ENCODE results near the gene KCTD1.

Gene KCTD1

DNA sequence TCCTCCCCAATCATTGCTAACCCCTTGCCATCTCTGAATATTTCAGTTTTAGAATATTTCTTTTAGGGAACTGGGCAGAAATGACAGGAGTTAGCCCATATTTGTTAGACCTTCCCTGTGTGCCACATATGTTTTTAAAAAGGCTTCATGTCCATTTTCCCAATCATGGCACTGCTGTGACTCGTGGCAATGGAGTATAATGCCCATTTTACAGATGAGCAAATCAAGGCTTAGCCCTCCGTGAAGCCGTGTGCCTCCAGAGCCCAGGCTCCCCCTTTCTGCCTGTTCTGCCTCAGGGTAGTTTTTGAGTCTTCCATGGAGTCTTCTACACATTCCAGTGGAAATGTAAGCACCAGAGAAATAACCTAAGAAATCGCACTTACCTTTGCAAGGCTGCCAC is 130.1 kb downstream of the KCTD1 start:
- H3K27ac ChIP-seq: no peak overlapping the region
- TF ChIP-seq ZFX (IDR thresholded peaks at IDR 0.05): no peak
- TF ChIP-seq, protein P1, sequence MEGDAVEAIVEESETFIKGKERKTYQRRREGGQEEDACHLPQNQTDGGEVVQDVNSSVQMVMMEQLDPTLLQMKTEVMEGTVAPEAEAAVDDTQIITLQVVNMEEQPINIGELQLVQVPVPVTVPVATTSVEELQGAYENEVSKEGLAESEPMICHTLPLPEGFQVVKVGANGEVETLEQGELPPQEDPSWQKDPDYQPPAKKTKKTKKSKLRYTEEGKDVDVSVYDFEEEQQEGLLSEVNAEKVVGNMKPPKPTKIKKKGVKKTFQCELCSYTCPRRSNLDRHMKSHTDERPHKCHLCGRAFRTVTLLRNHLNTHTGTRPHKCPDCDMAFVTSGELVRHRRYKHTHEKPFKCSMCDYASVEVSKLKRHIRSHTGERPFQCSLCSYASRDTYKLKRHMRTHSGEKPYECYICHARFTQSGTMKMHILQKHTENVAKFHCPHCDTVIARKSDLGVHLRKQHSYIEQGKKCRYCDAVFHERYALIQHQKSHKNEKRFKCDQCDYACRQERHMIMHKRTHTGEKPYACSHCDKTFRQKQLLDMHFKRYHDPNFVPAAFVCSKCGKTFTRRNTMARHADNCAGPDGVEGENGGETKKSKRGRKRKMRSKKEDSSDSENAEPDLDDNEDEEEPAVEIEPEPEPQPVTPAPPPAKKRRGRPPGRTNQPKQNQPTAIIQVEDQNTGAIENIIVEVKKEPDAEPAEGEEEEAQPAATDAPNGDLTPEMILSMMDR (conservative IDR thresholded peaks at IDR 0.05): no peak

DNA sequence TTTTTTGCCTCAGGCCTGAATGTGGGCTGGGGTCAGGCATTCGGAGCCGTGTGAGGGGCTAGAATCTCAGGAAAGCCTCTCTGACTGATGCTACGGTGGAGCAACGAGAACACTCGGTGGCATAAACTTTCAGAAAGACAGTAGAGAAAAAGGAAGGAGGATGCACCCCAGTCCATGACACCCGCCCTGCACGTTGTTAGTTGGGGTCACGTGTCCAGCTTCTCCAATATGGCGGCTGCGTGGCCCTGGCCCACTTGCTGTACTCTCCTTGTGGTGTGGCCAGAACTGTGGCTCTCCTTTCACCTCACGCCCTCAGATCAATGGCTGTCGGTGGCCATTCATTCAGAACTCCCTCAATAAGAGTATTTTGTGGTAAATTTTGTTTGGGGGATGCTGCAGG is 131.2 kb downstream of the KCTD1 start:
- TF ChIP-seq ZFX (IDR thresholded peaks at IDR 0.05): no peak
- TF ChIP-seq, protein P1 (conservative IDR thresholded peaks at IDR 0.05): no peak

DNA sequence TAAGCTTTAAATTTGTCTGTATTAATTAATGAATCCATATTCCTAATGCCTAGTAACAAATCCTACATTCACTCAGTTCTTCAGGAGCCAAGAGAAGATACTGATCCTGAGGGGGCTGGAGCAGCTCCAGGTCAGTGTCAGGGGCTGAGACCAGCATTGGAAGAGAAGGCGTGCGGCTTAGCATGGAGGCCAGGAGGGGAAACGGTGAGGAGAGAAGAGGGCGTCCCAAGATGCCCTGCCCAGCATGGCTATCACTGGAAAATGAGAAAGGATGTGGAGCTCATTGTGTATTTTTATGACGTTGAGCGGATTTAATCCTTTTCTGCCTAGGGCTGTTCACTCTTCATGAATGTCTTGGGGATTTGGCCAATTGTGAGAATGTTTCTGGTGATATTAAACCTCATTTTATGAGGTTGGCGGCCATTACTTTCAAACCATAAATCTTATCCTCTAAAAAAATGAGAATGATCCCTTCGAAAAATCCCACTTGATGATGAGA is 131.7 kb downstream of the KCTD1 start:
- no peak overlapping the region for H3K27ac ChIP-seq
- TF ChIP-seq, protein P1 (conservative IDR thresholded peaks at IDR 0.05): no peak
- no peak for TF ChIP-seq ZFX (IDR thresholded peaks at IDR 0.05)

More for the DNA sequence above, 131.2 kb downstream of the KCTD1 start:
- H3K27ac ChIP-seq: no peak overlapping the region

DNA sequence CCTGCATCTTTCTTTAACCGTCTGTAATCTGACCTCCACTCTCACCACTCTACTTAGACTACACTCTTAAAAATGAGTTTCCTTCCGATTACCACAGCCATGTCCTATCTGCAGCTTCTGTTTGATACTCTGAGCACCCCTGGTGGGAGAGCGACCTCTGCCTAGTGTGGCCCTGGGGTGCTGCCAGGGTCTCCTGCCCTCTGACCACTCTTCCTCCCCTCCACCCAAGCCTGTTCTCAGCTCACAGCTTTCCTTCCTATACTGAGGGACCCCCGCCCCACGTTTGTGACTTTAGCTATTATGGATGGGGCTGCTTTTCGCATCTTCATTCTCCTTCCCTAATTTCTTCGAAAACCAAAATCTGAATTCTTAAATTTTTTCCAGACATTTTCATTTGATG is 132.7 kb downstream of the KCTD1 start:
- H3K27ac ChIP-seq: no peak overlapping the region
- TF ChIP-seq, protein P1 (conservative IDR thresholded peaks at IDR 0.05): no peak
- TF ChIP-seq ZFX (IDR thresholded peaks at IDR 0.05): no peak

DNA sequence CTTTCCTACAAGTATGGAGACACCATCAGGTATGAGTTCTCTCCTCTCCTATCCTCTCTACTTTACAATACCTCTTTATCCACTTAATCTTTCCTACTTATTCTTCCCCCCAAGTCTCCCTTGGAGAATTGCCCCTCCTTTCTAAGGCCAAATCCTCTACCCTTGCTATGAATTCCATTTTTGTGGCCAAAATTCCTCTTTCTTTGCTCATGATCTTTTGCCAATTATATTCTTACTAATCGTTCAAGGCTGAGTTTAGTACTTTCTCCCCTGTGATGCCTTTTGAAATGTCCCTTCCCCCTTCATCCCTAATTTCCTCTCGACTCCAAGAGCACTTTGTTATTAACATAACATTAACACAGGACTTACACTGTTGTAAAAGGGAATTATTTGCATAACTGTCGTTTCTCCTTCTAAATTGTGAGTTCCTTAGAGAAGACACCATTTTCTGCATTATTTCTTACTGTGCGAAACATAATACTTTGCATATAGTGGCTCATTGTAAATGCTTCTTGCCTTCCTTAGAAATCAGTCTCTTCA is 133.4 kb downstream of the KCTD1 start:
- H3K27ac ChIP-seq: no peak overlapping the region
- TF ChIP-seq, protein P1 (conservative IDR thresholded peaks at IDR 0.05): no peak
- TF ChIP-seq ZFX (IDR thresholded peaks at IDR 0.05): no peak

- TF ChIP-seq, protein P1 (conservative IDR thresholded peaks at IDR 0.05): no peak
- no peak for TF ChIP-seq ZFX (IDR thresholded peaks at IDR 0.05)
- H3K27ac ChIP-seq: no peak overlapping the region
Measured at GRCh38 chr18:26409091-26409490, 139.3 kb downstream of the KCTD1 start.

GRCh38 chr18:26407736-26408601 is 140.4 kb downstream of the KCTD1 start:
- no peak overlapping the region for H3K27ac ChIP-seq
- no peak for TF ChIP-seq ZFX (IDR thresholded peaks at IDR 0.05)
- TF ChIP-seq, protein P1 (conservative IDR thresholded peaks at IDR 0.05): no peak
